Ishikawa (cell line): ENCODE results near the gene FANCE.

Experiments used
- CEBPB ChIP-seq: IDR thresholded peaks from 2 replicates; pipeline ENCODE4 v1.6.1; 2012
- CREB1 ChIP-seq: IDR thresholded peaks from 2 replicates; pipeline ENCODE4 v1.6.1; 2012; ENCODE audit warnings: low read depth
- EGR1 ChIP-seq: IDR thresholded peaks from 2 replicates; pipeline ENCODE4 v1.6.1; 2012
- EP300 ChIP-seq: IDR thresholded peaks from 2 replicates; pipeline ENCODE4 v1.6.1; 2012; ENCODE audit warnings: borderline replicate concordance
- FOXM1 ChIP-seq: IDR thresholded peaks from 2 replicates; pipeline ENCODE4 v1.6.1; 2012; ENCODE audit warnings: low read depth, borderline replicate concordance
- MAX ChIP-seq: IDR thresholded peaks from 2 replicates; pipeline ENCODE4 v1.6.1; 2012
- NFIC ChIP-seq: IDR thresholded peaks from 2 replicates; pipeline ENCODE4 v1.6.1; 2012
- RAD21 ChIP-seq: IDR thresholded peaks from 2 replicates; pipeline ENCODE4 v1.6.1; 2012; ENCODE audit warnings: low read depth
- REST ChIP-seq: IDR thresholded peaks from 2 replicates; pipeline ENCODE4 v1.6.1; 2012; ENCODE audit warnings: low read depth, mild to moderate bottlenecking
- TAF1 ChIP-seq: IDR thresholded peaks from 2 replicates; pipeline ENCODE4 v1.6.1; 2012; ENCODE audit warnings: low read depth, mild to moderate bottlenecking
- TCF12 ChIP-seq: IDR thresholded peaks from 2 replicates; pipeline ENCODE4 v1.6.1; 2012; ENCODE audit warnings: low read depth
- TEAD4 ChIP-seq: IDR thresholded peaks from 2 replicates; pipeline ENCODE4 v1.6.1; 2012
- USF1 ChIP-seq: IDR thresholded peaks from 2 replicates; pipeline ENCODE4 v1.6.1; 2012
- YY1 ChIP-seq: IDR thresholded peaks from 2 replicates; pipeline ENCODE4 v1.6.1; 2012; ENCODE audit warnings: low read depth
- ZBTB7A ChIP-seq: IDR thresholded peaks from 2 replicates; pipeline ENCODE4 v1.6.1; 2012; ENCODE audit warnings: low read depth

FANCE gene

GRCh38 chr6:35478259-35478658 is 26.1 kb downstream of the FANCE start:
- TF ChIP-seq TAF1 (no peak), RAD21 (no peak), REST (no peak), EGR1 (no peak), MAX (no peak), TCF12 (no peak), EP300 (no peak), CEBPB (no peak), NFIC (no peak), CREB1 (no peak), TEAD4 (no peak), FOXM1 (no peak), ZBTB7A (no peak), USF1 (no peak), YY1 (no peak)

GRCh38 chr6:35480176-35480575 is 28.0 kb downstream of the FANCE start:
- TF ChIP-seq NFIC (no peak), TEAD4 (no peak), MAX (no peak), FOXM1 (no peak), TAF1 (no peak), EP300 (no peak), CREB1 (no peak), YY1 (no peak), REST (no peak), USF1 (no peak), TCF12 (no peak)

GRCh38 chr6:35481226-35481625 is 29.1 kb downstream of the FANCE start:
- TF ChIP-seq TCF12 (no peak), CREB1 (no peak), FOXM1 (no peak), MAX (no peak), TAF1 (no peak), REST (no peak), TEAD4 (no peak), EGR1 (no peak), RAD21 (no peak), NFIC (no peak), CEBPB (no peak), EP300 (no peak), ZBTB7A (no peak), YY1 (no peak), USF1 (no peak)

GRCh38 chr6:35483062-35483461 is 30.9 kb downstream of the FANCE start:
- TF ChIP-seq YY1: no peak
- TF ChIP-seq CEBPB: no peak
- TF ChIP-seq NFIC: no peak
- TF ChIP-seq CREB1: no peak
- TF ChIP-seq TCF12: no peak
- TF ChIP-seq USF1: no peak
- no peak for TF ChIP-seq FOXM1
- TF ChIP-seq REST: no peak
- no peak for TF ChIP-seq EGR1
- no peak for TF ChIP-seq ZBTB7A
- no peak for TF ChIP-seq TAF1
- no peak for TF ChIP-seq TEAD4
- no peak for TF ChIP-seq MAX
- no peak for TF ChIP-seq RAD21
- TF ChIP-seq EP300: no peak
